Liver (tissue), 9 donors: Measurements from ENCODE around the gene DUOXA2. TPM values are rescaled to one million over a fixed set of nuclear protein-coding genes. Genes with fewer than 3 reads are reported as not detected.

Experiments used
- DNase-seq: peaks from one replicate; pipeline ENCODE4 v3.0.0-alpha.2; 2017; ENCODE audit warnings: low spot score
- H3K27ac ChIP-seq, 2 donors: one replicate each; pipeline ENCODE4 v1.7.0; 2013; ENCODE audit warnings: inconsistent platforms in 2 of 2, low read length in 2 of 2, control low read depth in 1 of 2, low read depth in 1 of 2, mild to moderate bottlenecking in 1 of 2
- H3K27me3 ChIP-seq, 4 donors: one replicate each; pipeline versions ENCODE4 v1.6.1 to v1.7.0; 2013; ENCODE audit warnings: low read length in 3 of 4, inconsistent platforms in 1 of 4, mild to moderate bottlenecking in 1 of 4, moderate library complexity in 1 of 4; ENCODE audit not compliant: control insufficient read depth in 4 of 4, insufficient read depth in 4 of 4
- H3K36me3 ChIP-seq, 4 donors: one replicate each; pipeline versions ENCODE4 v1.6.1 to v1.7.0; 2013; ENCODE audit warnings: low read length in 3 of 4, mild to moderate bottlenecking in 3 of 4, low read depth in 1 of 4, moderate library complexity in 1 of 4; ENCODE audit not compliant: control insufficient read depth in 4 of 4, insufficient read depth in 3 of 4
- H3K4me1 ChIP-seq, 4 donors: one replicate each; pipeline versions ENCODE4 v1.6.1 to v1.7.0; 2013; ENCODE audit warnings: low read length in 3 of 4, mild to moderate bottlenecking in 3 of 4, moderate library complexity in 1 of 4; ENCODE audit not compliant: control insufficient read depth in 4 of 4, insufficient read depth in 4 of 4
- H3K4me3 ChIP-seq, 3 donors: one replicate each; pipeline versions ENCODE4 v1.6.1 to v1.7.0; 2013; ENCODE audit warnings: low read length in 3 of 3, control low read depth in 1 of 3, low read depth in 1 of 3, mild to moderate bottlenecking in 1 of 3
- H3K9ac ChIP-seq, 2 donors: one replicate each; pipeline ENCODE4 v1.7.0; 2013; ENCODE audit warnings: low read length in 2 of 2, mild to moderate bottlenecking in 2 of 2, moderate library complexity in 2 of 2, control low read depth in 1 of 2, low read depth in 1 of 2
- H3K9me3 ChIP-seq, 4 donors: one replicate each; pipeline versions ENCODE4 v1.6.1 to v1.7.0; 2013; ENCODE audit warnings: low read length in 3 of 4; ENCODE audit not compliant: control insufficient read depth in 4 of 4
- EGR1 ChIP-seq, 2 donors: IDR thresholded peaks; 2 replicates each; pipeline ENCODE4 v1.6.1; 2016 to 2018; ENCODE audit warnings: antibody characterized with exemption in 2 of 2, low read depth in 2 of 2
- FOXA1 ChIP-seq: IDR thresholded peaks from 2 replicates; pipeline ENCODE4 v1.6.1; 2016; ENCODE audit warnings: antibody characterized with exemption
- FOXA2 ChIP-seq: IDR thresholded peaks from 2 replicates; pipeline ENCODE4 v1.6.1; 2016; ENCODE audit warnings: antibody characterized with exemption
- GABPA ChIP-seq, 2 donors: IDR thresholded peaks in 1 of 2; conservative IDR thresholded peaks in 1 of 2; 2 replicates each; pipeline ENCODE4 v1.6.1; 2016; ENCODE audit warnings: antibody characterized with exemption in 2 of 2, mild to moderate bottlenecking in 1 of 2, moderate library complexity in 1 of 2
- HNF4A ChIP-seq, 2 donors: conservative IDR thresholded peaks; 2 replicates each; pipeline ENCODE4 v1.6.1; 2016; ENCODE audit warnings: antibody characterized with exemption in 2 of 2, mild to moderate bottlenecking in 2 of 2
- HNF4G ChIP-seq: IDR thresholded peaks from 2 replicates; pipeline ENCODE4 v1.6.1; 2016; ENCODE audit warnings: antibody characterized with exemption
- JUND ChIP-seq, 2 donors: IDR thresholded peaks; 2 replicates each; pipeline ENCODE4 v1.6.1; 2016; ENCODE audit warnings: antibody characterized with exemption in 2 of 2
- NR2F2 ChIP-seq: IDR thresholded peaks from 2 replicates; pipeline ENCODE4 v1.6.1; 2016; ENCODE audit warnings: antibody characterized with exemption
- RAD21 ChIP-seq, 2 donors: IDR thresholded peaks; 2 replicates each; pipeline ENCODE4 v1.6.1; 2016; ENCODE audit warnings: antibody characterized with exemption in 2 of 2, mild to moderate bottlenecking in 2 of 2
- RXRA ChIP-seq, 2 donors: IDR thresholded peaks; 2 replicates each; pipeline ENCODE4 v1.6.1; 2017 to 2018; ENCODE audit warnings: antibody characterized with exemption in 2 of 2, mild to moderate bottlenecking in 1 of 2
- SP1 ChIP-seq: IDR thresholded peaks from 2 replicates; pipeline ENCODE4 v1.6.1; 2018; ENCODE audit warnings: antibody characterized with exemption, mild to moderate bottlenecking
- TAF1 ChIP-seq: conservative IDR thresholded peaks from 2 replicates; pipeline ENCODE4 v1.6.1; 2016; ENCODE audit warnings: antibody characterized with exemption, mild to moderate bottlenecking
- YY1 ChIP-seq: IDR thresholded peaks from 2 replicates; pipeline ENCODE4 v1.6.1; 2016; ENCODE audit warnings: antibody characterized with exemption, mild to moderate bottlenecking
- WGBS: extraction: QIAGEN DNeasy Blood & Tissue Kit; methylation state at CpG from one replicate; pipeline ENCODE4 v1.1.7; 2013; 5-methylcytosine and 5-hydroxymethylcytosine counted together
- polyA plus RNA-seq, 2 donors: library from polyadenylated mRNA; stranded (reverse) in 1 of 2; unstranded in 1 of 2; fragments of 200-250 nt in 1 of 2; fragments of >200 nt in 1 of 2; fragmentation: Nextera tagmentation in 1 of 2; extraction: Ambion mirVana in 1 of 2; gene quantifications; one replicate each; pipeline versions ENCODE4 v1.2.1 to v1.2.3, GENCODE V29; 2013 to 2015
- total RNA-seq, 2 donors: library from RNA; depleted of rRNA; stranded (reverse); fragments of >200 nt; gene quantifications; one replicate each; pipeline ENCODE4 v1.2.3, GENCODE V29; 2014
- TF ChIP-seq, protein P1 (sequence below): IDR thresholded peaks from 2 replicates; pipeline ENCODE4 v1.6.1; 2016; ENCODE audit warnings: antibody characterized with exemption
- TF ChIP-seq, protein P2 (sequence below): IDR thresholded peaks from 2 replicates; pipeline ENCODE4 v1.6.1; 2016; ENCODE audit warnings: antibody characterized with exemption, mild to moderate bottlenecking
- TF ChIP-seq, protein P3 (sequence below): fragments of 150-350 bp; IDR thresholded peaks from 2 replicates; pipeline ENCODE4 v1.5.1; 2017; ENCODE audit warnings: improper control_type of control experiment, low read depth, low read length; ENCODE audit not compliant: missing input control
- TF ChIP-seq, protein P4 (sequence below): IDR thresholded peaks from 2 replicates; pipeline ENCODE4 v1.6.1; 2016; ENCODE audit warnings: antibody characterized with exemption
- TF ChIP-seq, protein P5 (sequence below): IDR thresholded peaks from 2 replicates; pipeline ENCODE4 v1.6.1; 2016; ENCODE audit warnings: antibody characterized with exemption
- donor health status: healthy.
- donor health status: healthy.
- donor health status: healthy.
- donor health status: healthy.
- donor health status: healthy.

Gene DUOXA2
- total and polyA plus RNA-seq, 4 donors: 0.07 TPM; not detected in 3

DNA sequence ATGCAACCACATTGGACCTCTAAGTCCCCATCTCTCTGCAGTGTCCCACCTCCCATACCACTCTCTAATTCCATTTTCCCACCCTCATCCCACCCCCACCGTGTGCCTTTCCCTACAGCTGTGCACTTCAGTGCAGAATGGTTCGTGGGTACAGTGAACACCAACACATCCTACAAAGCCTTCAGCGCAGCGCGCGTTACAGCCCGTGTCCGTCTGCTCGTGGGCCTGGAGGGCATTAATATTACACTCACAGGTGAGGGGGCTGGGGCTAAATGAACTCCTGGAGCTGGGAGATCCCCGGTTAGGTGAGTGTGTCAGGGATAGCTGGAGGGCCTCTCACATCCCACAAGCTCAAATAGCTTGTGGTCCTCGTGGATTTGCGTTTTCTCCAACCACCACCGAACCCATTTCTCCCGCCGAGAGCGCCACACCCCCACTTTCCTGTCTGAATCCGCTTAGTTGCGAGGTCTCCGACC lies 1.9 kb downstream of the DUOXA2 start (continued):
- TF ChIP-seq, protein P1, sequence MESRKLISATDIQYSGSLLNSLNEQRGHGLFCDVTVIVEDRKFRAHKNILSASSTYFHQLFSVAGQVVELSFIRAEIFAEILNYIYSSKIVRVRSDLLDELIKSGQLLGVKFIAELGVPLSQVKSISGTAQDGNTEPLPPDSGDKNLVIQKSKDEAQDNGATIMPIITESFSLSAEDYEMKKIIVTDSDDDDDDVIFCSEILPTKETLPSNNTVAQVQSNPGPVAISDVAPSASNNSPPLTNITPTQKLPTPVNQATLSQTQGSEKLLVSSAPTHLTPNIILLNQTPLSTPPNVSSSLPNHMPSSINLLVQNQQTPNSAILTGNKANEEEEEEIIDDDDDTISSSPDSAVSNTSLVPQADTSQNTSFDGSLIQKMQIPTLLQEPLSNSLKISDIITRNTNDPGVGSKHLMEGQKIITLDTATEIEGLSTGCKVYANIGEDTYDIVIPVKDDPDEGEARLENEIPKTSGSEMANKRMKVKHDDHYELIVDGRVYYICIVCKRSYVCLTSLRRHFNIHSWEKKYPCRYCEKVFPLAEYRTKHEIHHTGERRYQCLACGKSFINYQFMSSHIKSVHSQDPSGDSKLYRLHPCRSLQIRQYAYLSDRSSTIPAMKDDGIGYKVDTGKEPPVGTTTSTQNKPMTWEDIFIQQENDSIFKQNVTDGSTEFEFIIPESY: no peak

DNA sequence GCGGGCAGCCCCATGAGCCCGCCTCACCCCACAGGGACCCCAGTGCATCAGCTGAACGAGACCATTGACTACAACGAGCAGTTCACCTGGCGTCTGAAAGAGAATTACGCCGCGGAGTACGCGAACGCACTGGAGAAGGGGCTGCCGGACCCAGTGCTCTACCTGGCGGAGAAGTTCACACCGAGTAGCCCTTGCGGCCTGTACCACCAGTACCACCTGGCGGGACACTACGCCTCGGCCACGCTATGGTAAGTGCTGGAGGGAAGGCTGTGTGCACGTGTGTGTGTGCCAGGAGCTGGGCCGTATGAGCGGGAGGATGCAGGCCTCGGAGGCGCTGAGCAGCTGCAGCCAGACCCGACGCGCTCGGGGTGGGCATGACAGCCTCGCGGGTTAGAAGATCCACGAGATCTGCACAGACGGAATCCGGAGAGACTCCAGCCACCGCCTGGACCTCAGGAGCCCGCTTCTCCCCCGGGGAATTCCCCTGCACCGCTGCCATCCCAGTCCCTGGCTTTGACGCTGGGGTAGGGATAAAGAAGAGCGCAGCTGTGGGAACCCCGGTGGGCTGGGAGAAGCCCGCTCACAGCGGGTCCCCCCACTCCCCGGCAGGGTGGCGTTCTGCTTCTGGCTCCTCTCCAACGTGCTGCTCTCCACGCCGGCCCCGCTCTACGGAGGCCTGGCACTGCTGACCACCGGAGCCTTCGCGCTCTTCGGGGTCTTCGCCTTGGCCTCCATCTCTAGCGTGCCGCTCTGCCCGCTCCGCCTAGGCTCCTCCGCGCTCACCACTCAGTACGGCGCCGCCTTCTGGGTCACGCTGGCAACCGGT lies 2.6 kb downstream of the DUOXA2 start:
- Histone ChIP-seq H3K27ac (no peak overlapping the region), H3K9me3 (no peaks in the 10 kb centered on the region), H3K4me1 (peaks cover 14 to 43% (median 28%) of the 10 kb centered on the region in 4 donors), H3K27me3 (peaks cover 4 to 14% (median 7%) of the 10 kb centered on the region in 4 donors), H3K4me3 (no peak overlapping the region), H3K36me3 (no peaks in the 10 kb centered on the region), H3K9ac (no peak overlapping the region)
- no peak for TF ChIP-seq GABPA (IDR thresholded peaks at IDR 0.05 in 1 of 2, conservative IDR thresholded peaks at IDR 0.05 in 1 of 2)
- TF ChIP-seq RXRA (IDR thresholded peaks at IDR 0.05): no peak
- TF ChIP-seq YY1: no peak
- no peak for TF ChIP-seq EGR1 (IDR thresholded peaks at IDR 0.05; ENCODE audit: low read depth in 2 of 2)
- TF ChIP-seq FOXA2: no peak
- TF ChIP-seq SP1: no peak
- TF ChIP-seq TAF1: no peak
- no peak for TF ChIP-seq HNF4G
- TF ChIP-seq FOXA1: no peak
- TF ChIP-seq HNF4A (conservative IDR thresholded peaks at IDR 0.05): no peak
- TF ChIP-seq, protein P1: no peak
- TF ChIP-seq JUND (IDR thresholded peaks at IDR 0.05): no peak
- TF ChIP-seq, protein P2, sequence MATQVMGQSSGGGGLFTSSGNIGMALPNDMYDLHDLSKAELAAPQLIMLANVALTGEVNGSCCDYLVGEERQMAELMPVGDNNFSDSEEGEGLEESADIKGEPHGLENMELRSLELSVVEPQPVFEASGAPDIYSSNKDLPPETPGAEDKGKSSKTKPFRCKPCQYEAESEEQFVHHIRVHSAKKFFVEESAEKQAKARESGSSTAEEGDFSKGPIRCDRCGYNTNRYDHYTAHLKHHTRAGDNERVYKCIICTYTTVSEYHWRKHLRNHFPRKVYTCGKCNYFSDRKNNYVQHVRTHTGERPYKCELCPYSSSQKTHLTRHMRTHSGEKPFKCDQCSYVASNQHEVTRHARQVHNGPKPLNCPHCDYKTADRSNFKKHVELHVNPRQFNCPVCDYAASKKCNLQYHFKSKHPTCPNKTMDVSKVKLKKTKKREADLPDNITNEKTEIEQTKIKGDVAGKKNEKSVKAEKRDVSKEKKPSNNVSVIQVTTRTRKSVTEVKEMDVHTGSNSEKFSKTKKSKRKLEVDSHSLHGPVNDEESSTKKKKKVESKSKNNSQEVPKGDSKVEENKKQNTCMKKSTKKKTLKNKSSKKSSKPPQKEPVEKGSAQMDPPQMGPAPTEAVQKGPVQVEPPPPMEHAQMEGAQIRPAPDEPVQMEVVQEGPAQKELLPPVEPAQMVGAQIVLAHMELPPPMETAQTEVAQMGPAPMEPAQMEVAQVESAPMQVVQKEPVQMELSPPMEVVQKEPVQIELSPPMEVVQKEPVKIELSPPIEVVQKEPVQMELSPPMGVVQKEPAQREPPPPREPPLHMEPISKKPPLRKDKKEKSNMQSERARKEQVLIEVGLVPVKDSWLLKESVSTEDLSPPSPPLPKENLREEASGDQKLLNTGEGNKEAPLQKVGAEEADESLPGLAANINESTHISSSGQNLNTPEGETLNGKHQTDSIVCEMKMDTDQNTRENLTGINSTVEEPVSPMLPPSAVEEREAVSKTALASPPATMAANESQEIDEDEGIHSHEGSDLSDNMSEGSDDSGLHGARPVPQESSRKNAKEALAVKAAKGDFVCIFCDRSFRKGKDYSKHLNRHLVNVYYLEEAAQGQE: no peak
- TF ChIP-seq, protein P3, sequence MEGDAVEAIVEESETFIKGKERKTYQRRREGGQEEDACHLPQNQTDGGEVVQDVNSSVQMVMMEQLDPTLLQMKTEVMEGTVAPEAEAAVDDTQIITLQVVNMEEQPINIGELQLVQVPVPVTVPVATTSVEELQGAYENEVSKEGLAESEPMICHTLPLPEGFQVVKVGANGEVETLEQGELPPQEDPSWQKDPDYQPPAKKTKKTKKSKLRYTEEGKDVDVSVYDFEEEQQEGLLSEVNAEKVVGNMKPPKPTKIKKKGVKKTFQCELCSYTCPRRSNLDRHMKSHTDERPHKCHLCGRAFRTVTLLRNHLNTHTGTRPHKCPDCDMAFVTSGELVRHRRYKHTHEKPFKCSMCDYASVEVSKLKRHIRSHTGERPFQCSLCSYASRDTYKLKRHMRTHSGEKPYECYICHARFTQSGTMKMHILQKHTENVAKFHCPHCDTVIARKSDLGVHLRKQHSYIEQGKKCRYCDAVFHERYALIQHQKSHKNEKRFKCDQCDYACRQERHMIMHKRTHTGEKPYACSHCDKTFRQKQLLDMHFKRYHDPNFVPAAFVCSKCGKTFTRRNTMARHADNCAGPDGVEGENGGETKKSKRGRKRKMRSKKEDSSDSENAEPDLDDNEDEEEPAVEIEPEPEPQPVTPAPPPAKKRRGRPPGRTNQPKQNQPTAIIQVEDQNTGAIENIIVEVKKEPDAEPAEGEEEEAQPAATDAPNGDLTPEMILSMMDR: no peak
- TF ChIP-seq, protein P4, sequence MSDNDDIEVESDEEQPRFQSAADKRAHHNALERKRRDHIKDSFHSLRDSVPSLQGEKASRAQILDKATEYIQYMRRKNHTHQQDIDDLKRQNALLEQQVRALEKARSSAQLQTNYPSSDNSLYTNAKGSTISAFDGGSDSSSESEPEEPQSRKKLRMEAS: no peak
- no peak for TF ChIP-seq RAD21 (IDR thresholded peaks at IDR 0.05)
- TF ChIP-seq, protein P5, sequence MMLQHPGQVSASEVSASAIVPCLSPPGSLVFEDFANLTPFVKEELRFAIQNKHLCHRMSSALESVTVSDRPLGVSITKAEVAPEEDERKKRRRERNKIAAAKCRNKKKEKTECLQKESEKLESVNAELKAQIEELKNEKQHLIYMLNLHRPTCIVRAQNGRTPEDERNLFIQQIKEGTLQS: no peak
- no peak for TF ChIP-seq NR2F2
- no peak for DNase-seq
- 15% methylated on average over 65 of the region's 65 CpGs for WGBS
